WTC11 (cell line): Measurements from ENCODE around the gene ADAMTS9. TPM values are rescaled to one million over a fixed set of nuclear protein-coding genes. Genes with fewer than 3 reads are reported as not detected.

Experiments
- ATAC-seq: fragments of 200-7000 bp; cut with Tn5 transposase; 2 replicates; pipeline ENCODE4 v1.10.0; 2021; ENCODE audit warnings: mild to moderate bottlenecking, moderate library complexity
- CTCF ChIA-PET: fragments of 300-600 bp; sonication (Branson Sonifier 250); formaldehyde crosslinking; loops from one replicate; lab custom pipeline; 2021; ENCODE audit warnings: antibody characterized with exemption; lab: Charles Lee
- POLR2A ChIA-PET: fragments of 350-600 bp; sonication (Branson Sonifier 250); formaldehyde crosslinking; loops from one replicate; lab custom pipeline; 2021; ENCODE audit warnings: antibody characterized with exemption; lab: Charles Lee
- DNase-seq: peaks from one replicate; pipeline ENCODE4 v3.0.0; 2021; ENCODE audit warnings: low spot score
- H3K27ac Mint-ChIP-seq: 2 replicates; pipeline ENCODE4 v1.8.0; 2021; ENCODE audit warnings: mixed read lengths
- H3K27me3 Mint-ChIP-seq: 2 replicates; pipeline ENCODE4 v1.8.0; 2021; ENCODE audit warnings: low read depth, mild to moderate bottlenecking, moderate library complexity, mixed read lengths
- H3K36me3 Mint-ChIP-seq: 2 replicates; pipeline ENCODE4 v1.8.0; 2021; ENCODE audit warnings: mixed read lengths
- H3K4me1 Mint-ChIP-seq: 2 replicates; pipeline ENCODE4 v1.8.0; 2022; ENCODE audit warnings: mixed read lengths
- H3K4me3 Mint-ChIP-seq: 2 replicates; pipeline ENCODE4 v1.8.0; 2021; ENCODE audit warnings: mild to moderate bottlenecking, moderate library complexity, mixed read lengths
- H3K9me3 Mint-ChIP-seq: 2 replicates; pipeline ENCODE4 v1.8.0; 2021; ENCODE audit warnings: mixed read lengths
- AFF4 ChIP-seq: sonication (generic); formaldehyde crosslinking; IDR thresholded peaks from 2 replicates; pipeline ENCODE4 v1.8.1; 2023; ENCODE audit warnings: mild to moderate bottlenecking, missing genetic modification reagents, borderline replicate concordance
- ATF1 ChIP-seq: sonication (generic); formaldehyde crosslinking; IDR thresholded peaks from 2 replicates; pipeline ENCODE4 v1.8.1; 2023; ENCODE audit warnings: mild to moderate bottlenecking, moderate library complexity, missing genetic modification reagents
- E2F5 ChIP-seq: sonication (generic); formaldehyde crosslinking; IDR thresholded peaks from 2 replicates; pipeline ENCODE4 v1.8.1; 2022; ENCODE audit warnings: mild to moderate bottlenecking, moderate library complexity, missing genetic modification reagents
- FOXJ3 ChIP-seq: sonication (generic); formaldehyde crosslinking; IDR thresholded peaks from 2 replicates; pipeline ENCODE4 v1.9.0; 2021; ENCODE audit warnings: missing genetic modification reagents, mild to moderate bottlenecking, borderline replicate concordance
- HMGXB4 ChIP-seq: sonication (generic); formaldehyde crosslinking; IDR thresholded peaks from 2 replicates; pipeline ENCODE4 v1.8.1; 2023; ENCODE audit warnings: mild to moderate bottlenecking, moderate library complexity, missing genetic modification reagents
- IRF2 ChIP-seq: sonication (generic); formaldehyde crosslinking; IDR thresholded peaks from 2 replicates; pipeline ENCODE4 v1.8.0; 2022; ENCODE audit warnings: low read depth, missing genetic modification reagents, borderline replicate concordance
- MXD4 ChIP-seq: fragments of 250-450 bp; sonication (Bioruptor Pico); IDR thresholded peaks from 2 replicates; pipeline ENCODE4 v1.8.0; 2021; ENCODE audit warnings: mild to moderate bottlenecking, moderate library complexity, borderline replicate concordance
- NR2C2 ChIP-seq: sonication (generic); formaldehyde crosslinking; IDR thresholded peaks from 2 replicates; pipeline ENCODE4 v1.8.0; 2022; ENCODE audit warnings: mild to moderate bottlenecking, missing genetic modification reagents
- PREB ChIP-seq: sonication (generic); formaldehyde crosslinking; IDR thresholded peaks from 2 replicates; pipeline ENCODE4 v1.8.1; 2022; ENCODE audit warnings: mild to moderate bottlenecking, missing genetic modification reagents, moderate library complexity, borderline replicate concordance
- PRRX2 ChIP-seq: fragments of 250-450 bp; sonication (Bioruptor Pico); IDR thresholded peaks from 2 replicates; pipeline ENCODE4 v1.8.0; 2021; ENCODE audit warnings: mild to moderate bottlenecking
- RELA ChIP-seq: sonication (generic); formaldehyde crosslinking; IDR thresholded peaks from 2 replicates; pipeline ENCODE4 v1.8.1; 2022; ENCODE audit warnings: missing genetic modification reagents, mild to moderate bottlenecking, borderline replicate concordance
- SMAD3 ChIP-seq: sonication (generic); formaldehyde crosslinking; IDR thresholded peaks from 2 replicates; pipeline ENCODE4 v1.8.0; 2022; ENCODE audit warnings: missing genetic modification reagents, mild to moderate bottlenecking, borderline replicate concordance
- SMAD4 ChIP-seq: sonication (generic); formaldehyde crosslinking; IDR thresholded peaks from 2 replicates; pipeline ENCODE4 v1.8.0; 2022; ENCODE audit warnings: mild to moderate bottlenecking, missing genetic modification reagents
- STAT6 ChIP-seq: sonication (generic); formaldehyde crosslinking; conservative IDR thresholded peaks from 2 replicates; pipeline ENCODE4 v1.8.1; 2023; ENCODE audit warnings: mild to moderate bottlenecking, low read depth, missing genetic modification reagents, moderate library complexity
- TEAD1 ChIP-seq: sonication (generic); formaldehyde crosslinking; IDR thresholded peaks from 2 replicates; pipeline ENCODE4 v1.8.0; 2022; ENCODE audit warnings: mild to moderate bottlenecking, missing genetic modification reagents
- ZNF121 ChIP-seq: sonication (generic); formaldehyde crosslinking; IDR thresholded peaks from 2 replicates; pipeline ENCODE4 v1.8.0; 2023; ENCODE audit warnings: missing genetic modification reagents
- ZNF232 ChIP-seq: sonication (generic); formaldehyde crosslinking; IDR thresholded peaks from 2 replicates; pipeline ENCODE4 v1.8.0; 2022; ENCODE audit warnings: mild to moderate bottlenecking, missing genetic modification reagents
- ZNF532 ChIP-seq: fragments of 250-450 bp; sonication (Bioruptor Pico); IDR thresholded peaks from 2 replicates; pipeline ENCODE4 v1.9.0; 2021; ENCODE audit warnings: mild to moderate bottlenecking, borderline replicate concordance
- total RNA-seq: library from RNA; stranded (reverse); gene quantifications from 3 replicates; pipeline ENCODE4 v1.2.3, GENCODE V29; 2021

The ADAMTS9 gene
- total RNA-seq, 1 experiment from 2014 or later: 3.1 TPM

- no peak for ATAC-seq
Measured at GRCh38 chr3:64483467-64483866, 204.3 kb downstream of the ADAMTS9 start.

More at GRCh38 chr3:64483467-64483866, 204.3 kb downstream of the ADAMTS9 start:
- Mint-ChIP-seq H3K27ac (no peak overlapping the region), H3K9me3 (0 out of 2 replicates have a peak, but pooled peaks cover 6% of the 10 kb centered on the region), H3K4me1 (no peaks in the 10 kb centered on the region)
- CTCF ChIA-PET: interaction anchor here (0.6 to 2.0 kb wide), 12 partner anchors 9 to 460 kb away, joined by 3 to 16 read pairs (median 4); partner anchors contain the start of gene PSMD6
- TF ChIP-seq FOXJ3 (no peak), ZNF232 (no peak), SMAD4 (CRISPR knock-in tag) (no peak), SMAD3 (CRISPR knock-in tag) (no peak), IRF2 (CRISPR knock-in tag) (no peak), TEAD1 (CRISPR knock-in tag) (no peak), MXD4 (no peak), NR2C2 (CRISPR knock-in tag) (no peak), STAT6 (CRISPR knock-in tag) (no peak), PRRX2 (CRISPR knock-in tag) (no peak), ZNF121 (no peak), AFF4 (CRISPR knock-in tag) (no peak), RELA (CRISPR knock-in tag) (no peak), ZNF532 (no peak), HMGXB4 (CRISPR knock-in tag) (no peak), PREB (CRISPR knock-in tag) (no peak), ATF1 (CRISPR knock-in tag) (no peak), E2F5 (CRISPR knock-in tag) (no peak)
- TF ChIP-seq, all 79 proteins: peak for 0
- H3K36me3 Mint-ChIP-seq: no peaks in the 10 kb centered on the region
- POLR2A ChIA-PET: no interaction called here
- no peaks in the 10 kb centered on the region for H3K27me3 Mint-ChIP-seq
- DNase-seq: no peak
- no peak overlapping the region for H3K4me3 Mint-ChIP-seq
